ENCODE results near the gene IL4R.
A peak's percentile ranks its signal among the peaks of the same experiment; 100 is the strongest.

The IL4R gene

DNA sequence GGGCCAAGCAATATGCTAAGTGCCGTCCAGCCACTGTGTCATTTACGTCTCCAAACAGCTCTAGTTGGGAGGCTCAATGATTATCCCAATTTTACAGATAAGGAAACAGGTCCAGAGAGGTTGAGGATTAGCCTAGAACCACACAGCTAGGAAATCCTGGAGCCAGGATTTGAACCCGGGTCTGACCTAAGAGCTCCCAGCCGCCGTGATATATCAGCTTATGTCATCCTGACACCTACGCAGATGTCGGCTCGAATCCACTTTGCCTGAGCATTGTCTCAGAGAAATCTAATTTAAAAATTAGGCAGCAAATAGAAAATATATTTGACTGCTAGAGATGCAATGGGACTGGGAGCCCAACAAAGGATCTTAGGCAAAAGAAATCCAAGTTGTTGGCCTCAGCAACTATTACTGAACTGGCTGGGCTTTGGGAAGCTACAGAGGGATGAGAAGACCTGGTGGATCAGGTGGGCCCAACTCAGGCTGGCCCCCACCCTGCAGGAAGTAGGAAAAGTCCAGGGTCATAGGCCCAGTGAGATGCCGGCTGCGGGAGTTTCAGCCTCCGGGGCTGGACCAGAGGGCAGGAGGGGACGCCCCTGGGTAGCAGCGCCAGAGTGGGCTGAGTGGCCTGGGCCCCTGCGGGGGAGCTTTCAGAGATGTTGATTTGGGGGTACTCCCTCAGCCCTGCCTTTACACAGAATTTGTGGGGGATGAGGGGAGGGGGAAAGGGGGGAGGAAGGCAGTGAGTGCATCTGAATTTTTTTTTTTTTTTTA is 53.1 kb downstream of the IL4R start:
- no peak overlapping the region for H3K4me3 ChIP-seq (ENCODE audit: low read depth, low read length)
- no peak for DNase-seq (ENCODE audit: low read depth)
- TF ChIP-seq, protein P1, sequence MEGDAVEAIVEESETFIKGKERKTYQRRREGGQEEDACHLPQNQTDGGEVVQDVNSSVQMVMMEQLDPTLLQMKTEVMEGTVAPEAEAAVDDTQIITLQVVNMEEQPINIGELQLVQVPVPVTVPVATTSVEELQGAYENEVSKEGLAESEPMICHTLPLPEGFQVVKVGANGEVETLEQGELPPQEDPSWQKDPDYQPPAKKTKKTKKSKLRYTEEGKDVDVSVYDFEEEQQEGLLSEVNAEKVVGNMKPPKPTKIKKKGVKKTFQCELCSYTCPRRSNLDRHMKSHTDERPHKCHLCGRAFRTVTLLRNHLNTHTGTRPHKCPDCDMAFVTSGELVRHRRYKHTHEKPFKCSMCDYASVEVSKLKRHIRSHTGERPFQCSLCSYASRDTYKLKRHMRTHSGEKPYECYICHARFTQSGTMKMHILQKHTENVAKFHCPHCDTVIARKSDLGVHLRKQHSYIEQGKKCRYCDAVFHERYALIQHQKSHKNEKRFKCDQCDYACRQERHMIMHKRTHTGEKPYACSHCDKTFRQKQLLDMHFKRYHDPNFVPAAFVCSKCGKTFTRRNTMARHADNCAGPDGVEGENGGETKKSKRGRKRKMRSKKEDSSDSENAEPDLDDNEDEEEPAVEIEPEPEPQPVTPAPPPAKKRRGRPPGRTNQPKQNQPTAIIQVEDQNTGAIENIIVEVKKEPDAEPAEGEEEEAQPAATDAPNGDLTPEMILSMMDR (IDR thresholded peaks at IDR 0.05; ENCODE audit: control insufficient read depth, extremely low read depth, insufficient read depth), result no peak

DNA sequence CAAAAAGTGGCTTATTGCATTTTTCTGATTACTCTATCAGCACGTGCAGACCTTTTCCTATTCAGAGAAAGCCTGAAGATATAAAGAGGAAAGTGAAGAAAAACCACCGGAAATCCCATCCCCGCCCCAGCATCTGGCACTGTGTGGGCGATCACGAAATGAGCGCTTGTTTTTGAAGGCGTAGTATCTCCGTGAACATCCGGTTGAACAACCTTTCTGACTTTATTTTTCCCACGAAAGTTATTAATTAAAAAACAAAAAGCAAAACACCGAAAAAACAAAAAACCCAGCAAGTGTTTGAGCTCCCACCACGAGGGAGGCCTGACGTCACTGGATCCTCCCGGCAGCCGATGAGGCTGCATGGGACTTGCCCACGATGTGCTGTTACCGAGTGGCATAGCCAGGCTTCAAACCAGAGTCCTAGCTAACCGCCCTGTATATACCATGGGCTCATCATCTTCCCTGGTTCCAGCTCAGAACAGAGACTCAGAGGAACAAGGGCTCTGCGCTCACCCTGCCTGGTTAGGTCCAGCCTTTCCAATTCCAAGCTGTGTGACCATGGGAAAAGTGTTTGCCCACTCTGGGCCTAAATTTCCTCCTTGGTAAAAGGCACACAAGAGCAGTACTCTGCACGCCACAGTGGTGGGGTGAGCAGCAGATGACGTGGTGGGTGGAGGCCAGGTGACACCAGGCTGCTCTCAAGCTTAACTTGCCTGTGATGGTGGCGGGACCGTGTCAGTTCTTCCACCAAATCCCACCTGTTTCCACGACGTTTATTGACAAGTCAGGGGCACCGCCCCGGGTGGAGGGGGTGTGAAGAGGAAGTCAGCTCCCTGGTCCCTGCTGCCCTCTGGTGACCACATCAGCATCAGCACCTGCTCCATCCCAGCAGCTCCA is 53.9 kb downstream of the IL4R start:
- TF ChIP-seq, protein P1 (IDR thresholded peaks at IDR 0.05; ENCODE audit: control insufficient read depth, extremely low read depth, insufficient read depth), result peak; percentile 93
- H3K4me3 ChIP-seq (ENCODE audit: low read depth, low read length), result no peak overlapping the region
- DNase-seq (ENCODE audit: low read depth), result peak; percentile 1

DNA sequence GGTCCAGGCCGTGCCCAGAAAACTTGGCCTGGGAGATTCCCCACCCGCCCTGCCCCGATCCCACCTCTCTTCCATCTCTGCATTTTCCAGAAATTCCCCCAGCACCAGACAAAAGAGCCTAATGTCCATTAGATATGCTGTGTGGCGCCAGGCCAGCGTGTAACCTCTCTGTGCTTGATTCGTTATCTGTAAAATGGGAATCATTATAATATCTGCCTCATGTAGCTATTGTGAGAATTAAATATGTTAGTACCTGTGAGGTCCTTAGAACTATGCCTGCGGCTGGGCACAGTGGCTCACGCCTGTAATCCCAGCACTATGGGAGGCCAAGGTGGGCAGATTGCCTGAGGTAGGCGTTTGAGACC is 54.6 kb downstream of the IL4R start:
- no peak overlapping the region for H3K4me3 ChIP-seq (ENCODE audit: low read depth, low read length)
- DNase-seq (ENCODE audit: low read depth), result no peak
- TF ChIP-seq, protein P1 (IDR thresholded peaks at IDR 0.05; ENCODE audit: control insufficient read depth, extremely low read depth, insufficient read depth), result no peak

DNA sequence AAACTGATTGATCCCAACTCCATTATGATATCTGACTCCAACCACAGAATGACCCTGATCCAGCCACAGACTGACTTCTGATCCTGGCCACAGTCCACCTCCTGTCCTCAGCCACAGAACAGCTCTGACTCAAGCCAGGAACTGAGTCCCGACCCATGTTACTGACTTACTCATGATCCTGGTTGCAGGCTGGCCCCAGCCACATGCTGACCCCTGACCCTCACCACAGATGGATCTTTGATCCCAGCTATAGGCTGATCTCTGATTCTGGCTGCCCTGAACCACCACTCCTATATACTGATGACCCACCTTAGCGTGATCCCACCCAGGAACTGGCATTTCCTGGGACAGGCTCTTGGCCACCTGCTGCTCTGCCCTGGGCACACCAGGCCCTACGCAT is 56.0 kb downstream of the IL4R start:
- no peak for DNase-seq (ENCODE audit: low read depth)
- no peak overlapping the region for H3K4me3 ChIP-seq (ENCODE audit: low read depth, low read length)
- TF ChIP-seq, protein P1 (IDR thresholded peaks at IDR 0.05; ENCODE audit: control insufficient read depth, extremely low read depth, insufficient read depth), result no peak

DNA sequence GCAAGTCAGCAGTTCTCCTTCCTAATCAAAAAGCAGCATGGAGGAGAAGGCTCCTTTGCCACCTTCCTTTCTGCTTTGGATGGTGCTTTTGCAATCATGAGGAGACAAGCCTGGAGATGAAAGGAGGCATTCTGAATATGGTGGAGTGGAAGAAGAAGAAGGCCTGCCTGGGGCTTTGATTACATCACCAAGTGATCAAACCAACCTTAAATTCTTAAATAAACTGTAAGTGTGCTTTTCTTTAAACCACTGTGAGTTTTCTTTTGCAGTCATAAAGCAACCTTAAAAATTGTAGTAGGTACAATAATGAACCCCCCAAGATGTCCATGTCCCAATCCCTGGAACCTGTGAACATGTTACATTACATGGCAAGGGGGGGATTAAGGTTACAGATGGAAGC is 56.5 kb downstream of the IL4R start:
- H3K4me3 ChIP-seq (ENCODE audit: low read depth, low read length), result no peak overlapping the region
- TF ChIP-seq, protein P1 (IDR thresholded peaks at IDR 0.05; ENCODE audit: control insufficient read depth, extremely low read depth, insufficient read depth), result no peak
- DNase-seq (ENCODE audit: low read depth), result no peak

DNA sequence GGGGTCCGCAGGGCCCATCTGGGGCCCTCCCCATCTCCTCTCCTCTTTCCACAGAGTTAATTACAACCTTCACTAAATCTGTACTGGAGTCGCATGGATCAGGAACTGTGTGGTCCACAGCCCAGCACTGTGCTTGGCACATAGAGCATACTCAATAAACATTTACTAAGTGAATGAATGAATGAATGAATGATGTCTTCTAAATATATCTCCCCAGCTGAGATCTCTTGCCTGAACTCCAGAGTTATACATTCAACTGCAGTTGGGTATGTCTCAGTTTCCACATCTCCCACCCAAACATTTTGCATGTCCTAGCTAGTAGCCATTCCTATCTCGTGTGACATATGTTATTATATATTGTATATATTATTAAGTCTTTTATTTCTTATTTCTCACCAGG is 59.5 kb downstream of the IL4R start:
- DNase-seq (ENCODE audit: low read depth), result no peak
- TF ChIP-seq, protein P1 (IDR thresholded peaks at IDR 0.05; ENCODE audit: control insufficient read depth, extremely low read depth, insufficient read depth), result no peak
- H3K4me3 ChIP-seq (ENCODE audit: low read depth, low read length), result no peak overlapping the region

All from LNCaP clone FGC (cell line).